HG02970 (cell line): ENCODE results near the gene ERC2.

ENCODE experiments used
- ATAC-seq: cut with Tn5 transposase; IDR thresholded peaks from one replicate; pipeline ENCODE4 v1.9.1; 2021; ENCODE audit warnings: mild to moderate bottlenecking, moderate library complexity, moderate number of reproducible peaks; ENCODE audit not compliant: unreplicated experiment, low FRiP score

Gene ERC2

GRCh38 chr3:55592572-55592971, 875.7 kb downstream of the ERC2 start:
- no peak for ATAC-seq

DNA sequence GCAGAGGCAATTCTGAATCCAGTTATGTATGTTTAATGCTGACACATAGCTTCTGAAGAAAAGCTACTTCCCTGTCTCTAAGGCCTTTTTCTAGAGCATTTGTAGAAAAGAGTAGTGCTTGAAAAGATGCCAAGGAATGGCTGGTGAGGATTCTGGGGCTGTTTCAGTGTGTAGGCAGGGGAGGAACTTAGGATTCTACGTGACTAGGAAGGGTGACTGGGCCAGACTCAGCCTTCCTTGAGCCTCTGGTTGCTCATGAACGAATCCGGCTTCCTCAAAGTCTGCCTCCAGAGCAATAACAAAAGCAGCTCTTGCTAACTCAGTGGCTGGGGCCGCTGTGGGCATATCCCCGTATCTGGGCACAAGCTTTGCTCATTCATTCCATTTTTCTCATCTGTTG, 876.4 kb downstream of the ERC2 start:
- ATAC-seq: no peak

GRCh38 chr3:55588146-55588765, 880.0 kb downstream of the ERC2 start:
- ATAC-seq: no peak

GRCh38 chr3:55585856-55586255, 882.4 kb downstream of the ERC2 start:
- ATAC-seq: no peak

DNA sequence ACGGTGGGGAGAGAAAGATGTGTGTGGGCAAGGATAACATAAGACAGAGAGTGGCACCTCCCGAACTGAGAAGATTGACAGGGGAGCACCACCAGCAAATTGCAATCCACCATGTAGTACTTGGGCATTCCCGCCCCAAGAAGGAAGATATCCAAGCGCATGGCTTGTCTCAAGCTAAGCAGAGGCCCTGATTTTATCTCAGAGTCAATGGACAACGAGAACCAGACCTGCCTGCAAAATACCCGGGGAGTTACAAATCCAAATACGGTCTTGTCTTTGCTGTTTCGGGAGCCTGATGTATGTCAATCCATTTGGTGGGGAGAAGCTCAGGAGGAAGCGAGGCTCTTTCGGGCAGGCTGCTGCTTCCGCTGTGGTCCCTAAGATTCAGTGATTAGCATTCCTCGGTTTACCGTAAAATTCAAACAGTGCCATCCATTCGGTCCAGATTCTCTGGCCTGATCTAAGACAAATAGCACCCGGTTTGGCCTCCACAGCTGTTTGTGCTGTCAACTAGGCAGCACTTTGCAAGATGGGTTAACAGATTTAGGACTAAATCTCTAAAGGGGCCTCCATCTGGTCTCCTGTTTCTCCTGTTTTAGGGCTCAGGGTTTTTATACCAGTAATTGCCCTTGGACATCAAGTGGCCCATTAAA, 883.4 kb downstream of the ERC2 start:
- no peak for ATAC-seq

- ATAC-seq: no peak
Measured at GRCh38 chr3:55584030-55584429, 884.2 kb downstream of the ERC2 start.

- ATAC-seq: no peak
Measured at GRCh38 chr3:55583475-55583874, 884.8 kb downstream of the ERC2 start.

- no peak for ATAC-seq
Measured at GRCh38 chr3:55579496-55579895, 888.8 kb downstream of the ERC2 start.

- no peak for ATAC-seq
Measured at GRCh38 chr3:55576621-55577388, 891.5 kb downstream of the ERC2 start.

- no peak for ATAC-seq
Measured at GRCh38 chr3:55574671-55575070, 893.6 kb downstream of the ERC2 start.

DNA sequence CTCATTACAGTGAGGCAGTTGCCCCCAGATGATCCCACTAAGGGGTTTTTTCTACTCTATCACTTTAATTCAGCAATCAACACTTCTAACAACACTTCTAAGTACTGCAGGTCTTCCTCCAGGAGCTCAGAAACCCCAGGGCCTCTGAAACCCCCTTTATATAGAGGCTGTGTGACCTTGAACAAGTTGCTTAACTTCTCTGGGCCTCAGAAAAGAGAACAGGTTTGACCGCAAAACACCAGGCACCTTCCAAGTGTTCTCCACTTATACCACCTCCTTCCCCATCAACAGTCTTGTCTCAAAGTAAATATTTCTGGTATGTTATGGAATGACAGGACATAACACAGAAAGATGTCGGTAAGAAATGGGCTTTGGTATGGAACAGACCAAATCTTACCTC, 895.5 kb downstream of the ERC2 start:
- no peak for ATAC-seq

DNA sequence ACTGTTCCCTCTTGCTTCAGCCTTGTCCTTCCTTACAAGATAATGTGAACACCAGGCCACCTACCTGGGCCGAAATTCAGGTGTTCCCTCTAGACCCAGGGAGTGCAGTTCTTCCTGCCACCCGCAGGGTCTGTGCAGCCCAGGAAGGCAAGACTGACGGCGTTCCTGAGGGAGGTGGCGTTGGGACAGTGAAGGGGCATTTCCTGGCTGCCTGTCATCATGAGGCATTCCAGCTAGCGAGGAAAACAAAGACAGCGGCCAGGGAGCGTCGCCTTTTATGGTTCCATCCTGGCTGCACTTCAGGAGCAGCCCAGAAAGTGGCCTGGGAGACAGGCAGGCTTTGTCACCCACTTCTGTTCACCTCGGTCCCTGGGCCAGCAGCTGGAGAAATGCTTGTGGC, 896.4 kb downstream of the ERC2 start:
- ATAC-seq: no peak

DNA sequence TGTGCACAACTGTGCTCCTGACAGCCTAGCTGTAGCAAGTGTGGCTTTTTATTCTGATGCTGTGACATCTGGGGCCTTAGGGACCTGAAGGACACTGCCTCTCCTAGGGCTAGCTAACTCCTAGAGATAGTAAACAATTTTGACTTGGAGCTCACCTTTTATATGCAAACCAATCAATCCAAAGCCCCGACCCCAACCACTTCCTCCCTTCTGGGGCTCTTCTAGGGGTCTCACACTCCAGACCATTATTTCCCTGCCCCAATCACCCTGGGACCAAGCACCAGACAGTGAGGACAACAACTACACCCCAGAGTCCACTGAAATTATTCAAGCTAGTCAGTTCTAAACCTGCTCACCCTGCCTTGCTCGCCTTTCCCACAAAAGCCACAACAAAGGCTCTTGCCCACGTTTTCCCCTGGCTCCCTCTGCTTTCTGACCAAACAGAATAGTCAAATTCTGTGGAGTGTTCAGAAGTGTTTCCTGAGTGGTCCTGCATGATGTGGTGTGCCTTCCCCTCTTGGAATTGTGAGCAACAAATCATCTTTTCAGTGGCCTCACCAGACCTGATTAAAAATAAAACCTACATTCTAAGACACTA, 897.0 kb downstream of the ERC2 start:
- ATAC-seq: no peak

- ATAC-seq: no peak
Measured at GRCh38 chr3:55570271-55570711, 898.0 kb downstream of the ERC2 start.

DNA sequence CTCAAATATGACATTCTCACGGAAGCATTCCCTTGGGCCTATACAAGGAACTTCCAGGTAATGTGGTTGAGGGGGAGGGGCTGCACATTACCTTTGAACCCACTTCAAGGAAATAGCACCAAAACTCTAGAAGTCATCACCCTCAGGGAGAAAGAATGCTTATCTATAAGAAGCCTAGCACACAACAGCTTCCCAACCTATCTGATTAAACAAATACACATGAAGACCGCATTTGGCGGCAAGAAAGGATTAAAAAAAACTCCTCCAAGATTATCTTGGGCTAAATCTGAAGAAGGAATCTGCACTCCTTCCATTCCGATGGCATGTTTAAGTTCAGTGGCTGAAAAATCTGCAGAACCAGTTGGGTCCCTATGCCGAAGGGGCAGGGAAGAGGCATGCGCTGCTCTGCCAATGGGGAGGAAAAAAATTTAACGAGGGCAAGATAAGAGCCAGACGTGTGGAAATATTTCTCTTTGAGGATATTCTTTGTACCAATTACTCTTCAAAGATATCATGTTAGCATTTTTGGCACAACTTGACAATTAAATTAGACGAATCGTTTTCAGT, 899.2 kb downstream of the ERC2 start:
- no peak for ATAC-seq

GRCh38 chr3:55567615-55568014, 900.7 kb downstream of the ERC2 start:
- ATAC-seq: no peak

GRCh38 chr3:55567121-55567520, 901.1 kb downstream of the ERC2 start:
- ATAC-seq: no peak

DNA sequence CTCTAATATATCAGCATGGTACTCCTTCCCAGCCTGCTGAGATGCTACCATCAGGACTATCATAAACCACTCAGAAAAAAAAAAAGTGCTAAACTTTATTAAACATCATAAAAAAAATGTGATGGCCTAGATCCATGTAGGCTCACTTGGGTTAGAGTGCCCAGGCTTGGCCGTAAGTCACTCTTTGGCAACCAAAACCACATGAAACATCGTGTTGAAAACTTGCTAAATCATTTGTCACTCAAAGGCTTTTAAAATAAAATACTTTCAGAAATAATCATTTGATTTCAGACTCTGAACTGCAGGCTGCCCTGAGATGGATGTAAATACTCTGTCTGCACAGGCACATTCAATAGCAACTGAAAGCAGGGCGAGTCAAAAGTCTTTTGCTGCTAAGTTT, 902.7 kb downstream of the ERC2 start:
- ATAC-seq: no peak

GRCh38 chr3:55564726-55565125, 903.5 kb downstream of the ERC2 start:
- ATAC-seq: no peak

DNA sequence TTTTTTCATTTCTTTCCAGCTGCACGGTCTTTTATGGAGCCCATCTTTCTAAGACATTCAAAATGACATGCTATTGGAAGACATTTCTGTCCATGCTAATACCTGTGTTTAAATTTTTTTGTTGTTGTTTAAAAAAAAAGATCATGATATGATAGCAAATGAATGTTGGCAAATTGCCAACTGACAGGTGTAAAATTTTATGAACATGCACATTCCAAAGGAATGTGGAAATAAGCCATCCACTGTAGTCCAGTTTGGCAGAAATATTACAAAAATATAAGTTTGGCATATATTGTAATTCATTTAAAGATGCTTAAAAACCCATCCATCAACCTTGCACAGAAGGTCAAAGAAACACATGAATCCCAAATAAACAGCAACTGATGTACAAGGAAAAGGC, 905.6 kb downstream of the ERC2 start:
- no peak for ATAC-seq
